Measurements from ENCODE around the gene FHIP1A. TPM values are rescaled to one million over a fixed set of nuclear protein-coding genes. Genes with fewer than 3 reads are reported as not detected.
A peak's percentile ranks its signal among the peaks of the same experiment; 100 is the strongest.

Gene FHIP1A
- total RNA-seq, 1 experiment from 2014 or later, result 14.8 TPM

- Histone ChIP-seq H3K4me1 (ENCODE audit: control insufficient read depth in 1 of 2, insufficient read depth in 2 of 2, low read length in 2 of 2) (no peaks in the 10 kb centered on the region), H3K27me3 (ENCODE audit: insufficient read depth, low read length) (no peaks in the 10 kb centered on the region), H3K79me2 (ENCODE audit: insufficient read depth, low read length) (no peaks in the 10 kb centered on the region), H3K9ac (ENCODE audit: low read length) (no peak overlapping the region), H4K20me1 (ENCODE audit: insufficient read depth) (no peaks in the 10 kb centered on the region), H3K9me2 (ENCODE audit: insufficient read depth) (no peaks in the 10 kb centered on the region), H3K36me3 (ENCODE audit: control insufficient read depth in 1 of 2, insufficient read depth in 2 of 2, low read length in 2 of 2) (no peaks in the 10 kb centered on the region), H3K27ac (ENCODE audit: low read depth, low read length) (no peak overlapping the region), H3K9me3 (ENCODE audit: control insufficient read depth in 1 of 2, insufficient read depth in 1 of 2, low read depth in 1 of 2, low read length in 2 of 2) (no peaks in the 10 kb centered on the region), H2AFZ (ENCODE audit: low read depth, low read length, poor library complexity, severe bottlenecking) (no peak overlapping the region), H3K4me2 (ENCODE audit: low read length) (no peak overlapping the region), H3K4me3 (replicated peaks in 1 of 2; ENCODE audit: low read depth in 1 of 2, low read length in 2 of 2) (no peak overlapping the region)
- DNase-seq (ENCODE audit: low read depth, low spot score), result no peak
- peak; percentile 69 for ATAC-seq
- peak; percentile 22; the same call in 1 of the 2 replicates for TF ChIP-seq RAD21 (IDR thresholded peaks at IDR 0.05; ENCODE audit: low read depth)
- peak in 2 of 3 experiments; percentile 2 to 20; a peak in 1 of 6 replicates for TF ChIP-seq CTCF (IDR thresholded peaks at IDR 0.05 in 2 of 3, conservative IDR thresholded peaks at IDR 0.05 in 1 of 3; ENCODE audit: borderline replicate concordance in 1 of 3, insufficient read depth in 1 of 3, low read depth in 2 of 3, low read length in 2 of 3)
- TF ChIP-seq YY1 (IDR thresholded peaks at IDR 0.05; ENCODE audit: extremely low read depth, insufficient replicate concordance, low read depth, low read length), result no peak
- TF ChIP-seq JUND (IDR thresholded peaks at IDR 0.05), result no peak
- intact Hi-C loops (cut with micrococcal nuclease), result no loop called here
- no TSS peak for BruUV-seq (replicated peaks)
- ChIA-PET POLR2A (interaction anchor here (0.5 kb wide), 1 partner anchor 37 kb away, joined by 3 read pairs; no protein-coding TSS in a partner anchor), CTCF (no interaction called here), RAD21 (ENCODE audit: low non-redundant PET in 1 of 2, low total read pairs in 2 of 2, uncharacterized antibody in 2 of 2, unreplicated experiment in 2 of 2) (no interaction called here)
Measured at GRCh38 chr4:151455212-151455611, 46.2 kb downstream of the FHIP1A start.

GRCh38 chr4:151458148-151458547, 49.2 kb downstream of the FHIP1A start:
- Histone ChIP-seq H2AFZ (ENCODE audit: low read depth, low read length, poor library complexity, severe bottlenecking) (no peak overlapping the region), H3K36me3 (ENCODE audit: control insufficient read depth in 1 of 2, insufficient read depth in 2 of 2, low read length in 2 of 2) (no peaks in the 10 kb centered on the region), H3K4me1 (ENCODE audit: control insufficient read depth in 1 of 2, insufficient read depth in 2 of 2, low read length in 2 of 2) (no peaks in the 10 kb centered on the region), H3K79me2 (ENCODE audit: insufficient read depth, low read length) (no peaks in the 10 kb centered on the region), H3K27me3 (ENCODE audit: insufficient read depth, low read length) (no peaks in the 10 kb centered on the region), H4K20me1 (ENCODE audit: insufficient read depth) (no peaks in the 10 kb centered on the region), H3K4me3 (replicated peaks in 1 of 2; ENCODE audit: low read depth in 1 of 2, low read length in 2 of 2) (no peak overlapping the region), H3K4me2 (ENCODE audit: low read length) (no peak overlapping the region), H3K27ac (ENCODE audit: low read depth, low read length) (no peak overlapping the region), H3K9me2 (ENCODE audit: insufficient read depth) (no peaks in the 10 kb centered on the region), H3K9ac (ENCODE audit: low read length) (no peak overlapping the region), H3K9me3 (ENCODE audit: control insufficient read depth in 1 of 2, insufficient read depth in 1 of 2, low read depth in 1 of 2, low read length in 2 of 2) (no peaks in the 10 kb centered on the region)
- DNase-seq (ENCODE audit: low read depth, low spot score) (no peak), ATAC-seq (no peak)
- TF ChIP-seq ZNF274 (IDR thresholded peaks at IDR 0.05; ENCODE audit: low read depth, low read length) (no peak), FOSL1 (IDR thresholded peaks at IDR 0.05; ENCODE audit: low read depth) (no peak), TCF7L2 (IDR thresholded peaks at IDR 0.05; ENCODE audit: borderline replicate concordance, extremely low read depth, insufficient read depth, insufficient read length) (no peak), JUND (IDR thresholded peaks at IDR 0.05) (no peak), SP1 (IDR thresholded peaks at IDR 0.05; ENCODE audit: low read depth) (no peak), ELF1 (IDR thresholded peaks at IDR 0.05; ENCODE audit: borderline replicate concordance, low read depth) (no peak), YY1 (IDR thresholded peaks at IDR 0.05; ENCODE audit: extremely low read depth, insufficient replicate concordance, low read depth, low read length) (no peak), SRF (IDR thresholded peaks at IDR 0.05; ENCODE audit: low read depth) (no peak), ATF3 (IDR thresholded peaks at IDR 0.05) (no peak), CEBPB (IDR thresholded peaks at IDR 0.05; ENCODE audit: low read depth) (no peak), EGR1 (IDR thresholded peaks at IDR 0.05; ENCODE audit: low read depth) (no peak), SIN3A (IDR thresholded peaks at IDR 0.05; ENCODE audit: low read depth) (no peak), POLR2A (IDR thresholded peaks at IDR 0.05; ENCODE audit: borderline replicate concordance, extremely low read depth, insufficient read depth, insufficient read length) (no peak), RAD21 (IDR thresholded peaks at IDR 0.05; ENCODE audit: low read depth) (no peak)
- ChIA-PET CTCF (no interaction called here), RAD21 (ENCODE audit: low non-redundant PET in 1 of 2, low total read pairs in 2 of 2, uncharacterized antibody in 2 of 2, unreplicated experiment in 2 of 2) (no interaction called here), POLR2A (no interaction called here)
- intact Hi-C loops (cut with micrococcal nuclease), result no loop called here
- no TSS peak for BruUV-seq (replicated peaks)
